ENCODE results near the gene INS.

The INS gene
- long read RNA-seq, donor 1, result 0 reads
- long read RNA-seq, donor 2, result 0 reads
- long read RNA-seq, donor 3, result 0 reads
- long read RNA-seq, donor 4, result 0 reads
- long read RNA-seq, donor 5, result 0 reads
- long read RNA-seq, donor 6, result 0 reads
- long read RNA-seq, donor 7, result 0 reads
- long read RNA-seq, donor 8, result 0 reads

GRCh38 chr11:2160736-2161259 is at the start of gene INS:
Gene INS (minus strand): TSS chr11:2161209. CDS start chr11:2160971, 238 bp downstream.
- DNase-seq, result no peak

GRCh38 chr11:2210366-2211112 is 49.5 kb upstream of the INS start:
- no peak for DNase-seq

- no peak for DNase-seq
Observed at GRCh38 chr11:2209900-2210321, 48.9 kb upstream of the INS start.

GRCh38 chr11:2209370-2209801 is 48.4 kb upstream of the INS start:
- no peak for DNase-seq

GRCh38 chr11:2208691-2209369 is 47.8 kb upstream of the INS start:
- no peak for DNase-seq

- DNase-seq, result no peak
Observed at GRCh38 chr11:2207773-2208621, 47.0 kb upstream of the INS start.

GRCh38 chr11:2207212-2207611 is 46.2 kb upstream of the INS start:
- DNase-seq, result no peak

GRCh38 chr11:2205981-2206690 is 45.1 kb upstream of the INS start:
- DNase-seq, result no peak

GRCh38 chr11:2205214-2205720 is 44.3 kb upstream of the INS start:
- no peak for DNase-seq

- DNase-seq, result no peak
Observed at GRCh38 chr11:2204361-2205213, 43.6 kb upstream of the INS start.

- no peak for DNase-seq
Observed at GRCh38 chr11:2203440-2204259, 42.6 kb upstream of the INS start.

GRCh38 chr11:2202900-2203439 is 42.0 kb upstream of the INS start:
- no peak for DNase-seq

GRCh38 chr11:2202071-2202899 is 41.3 kb upstream of the INS start:
- no peak for DNase-seq

- DNase-seq, result no peak
Observed at GRCh38 chr11:2201542-2201941, 40.5 kb upstream of the INS start.

- DNase-seq, result no peak
Observed at GRCh38 chr11:2200957-2201519, 40.0 kb upstream of the INS start.

- DNase-seq, result no peak
Observed at GRCh38 chr11:2200536-2200935, 39.5 kb upstream of the INS start.

GRCh38 chr11:2199466-2200341 is 38.7 kb upstream of the INS start:
- no peak for DNase-seq
